Chondrocyte (in vitro differentiated cells): Measurements from ENCODE around the gene B3GAT1. TPM values are rescaled to one million over a fixed set of nuclear protein-coding genes. Genes with fewer than 3 reads are reported as not detected.

Experiments used
- DNase-seq: peaks from one replicate; pipeline ENCODE4 v3.0.0; 2021; ENCODE audit warnings: mixed read lengths, low spot score
- H3K27ac Mint-ChIP-seq: one replicate; pipeline ENCODE4 v1.8.0; 2021; ENCODE audit warnings: mild to moderate bottlenecking, moderate library complexity, mixed read lengths; ENCODE audit not compliant: unreplicated experiment
- H3K27me3 Mint-ChIP-seq: 2 replicates; pipeline ENCODE4 v1.8.0; 2021; ENCODE audit warnings: low read depth, mixed read lengths
- H3K36me3 Mint-ChIP-seq: 2 replicates; pipeline ENCODE4 v1.8.0; 2021; ENCODE audit warnings: low read depth, mixed read lengths
- H3K4me1 Mint-ChIP-seq: 2 replicates; pipeline ENCODE4 v1.8.0; 2021; ENCODE audit warnings: low read depth, mild to moderate bottlenecking, mixed read lengths
- H3K4me3 Mint-ChIP-seq: one replicate; pipeline ENCODE4 v1.8.0; 2021; ENCODE audit warnings: mild to moderate bottlenecking, moderate library complexity, mixed read lengths; ENCODE audit not compliant: unreplicated experiment
- H3K9me3 Mint-ChIP-seq: 2 replicates; pipeline ENCODE4 v1.8.0; 2021; ENCODE audit warnings: low read depth, mixed read lengths
- total RNA-seq: library from RNA; stranded (reverse); gene quantifications from 3 replicates; pipeline ENCODE4 v1.2.1, GENCODE V29; 2021
- TF ChIP-seq, protein P1 (sequence below): fragments of 200-600 bp; sonication (generic); IDR thresholded peaks from 2 replicates; pipeline ENCODE4 v1.5.0; 2021; ENCODE audit warnings: antibody characterized with exemption, mild to moderate bottlenecking, moderate library complexity

The B3GAT1 gene
- total RNA-seq, 1 donor from 2014 or later: 0.37 TPM

DNA sequence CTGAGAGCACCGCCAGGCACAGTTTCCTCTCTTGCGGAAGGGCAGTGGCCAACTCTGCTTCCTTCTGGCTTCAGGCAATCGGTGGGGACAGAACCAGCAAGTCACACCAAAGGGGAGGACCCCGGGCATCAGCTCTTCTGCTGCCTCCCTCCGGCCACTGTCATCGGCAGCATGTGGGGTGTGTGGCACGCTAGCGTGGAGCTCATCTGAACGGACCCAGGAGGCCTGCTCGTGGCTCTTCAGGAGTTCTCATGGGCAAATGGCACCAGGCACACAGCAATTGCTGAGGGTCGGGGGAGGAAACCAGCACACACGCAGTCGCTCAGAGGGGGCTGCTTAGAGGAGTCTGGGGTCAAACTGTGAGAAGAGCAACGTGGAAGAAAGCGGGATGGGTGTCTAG is 26.9 kb downstream of the B3GAT1 start:
- DNase-seq: no peak
- Mint-ChIP-seq H3K27ac (no peak overlapping the region), H3K36me3 (no peaks in the 10 kb centered on the region), H3K27me3 (peaks cover 7% of the 10 kb centered on the region), H3K4me3 (no peak overlapping the region), H3K9me3 (no peaks in the 10 kb centered on the region), H3K4me1 (no peaks in the 10 kb centered on the region)
- TF ChIP-seq, protein P1, sequence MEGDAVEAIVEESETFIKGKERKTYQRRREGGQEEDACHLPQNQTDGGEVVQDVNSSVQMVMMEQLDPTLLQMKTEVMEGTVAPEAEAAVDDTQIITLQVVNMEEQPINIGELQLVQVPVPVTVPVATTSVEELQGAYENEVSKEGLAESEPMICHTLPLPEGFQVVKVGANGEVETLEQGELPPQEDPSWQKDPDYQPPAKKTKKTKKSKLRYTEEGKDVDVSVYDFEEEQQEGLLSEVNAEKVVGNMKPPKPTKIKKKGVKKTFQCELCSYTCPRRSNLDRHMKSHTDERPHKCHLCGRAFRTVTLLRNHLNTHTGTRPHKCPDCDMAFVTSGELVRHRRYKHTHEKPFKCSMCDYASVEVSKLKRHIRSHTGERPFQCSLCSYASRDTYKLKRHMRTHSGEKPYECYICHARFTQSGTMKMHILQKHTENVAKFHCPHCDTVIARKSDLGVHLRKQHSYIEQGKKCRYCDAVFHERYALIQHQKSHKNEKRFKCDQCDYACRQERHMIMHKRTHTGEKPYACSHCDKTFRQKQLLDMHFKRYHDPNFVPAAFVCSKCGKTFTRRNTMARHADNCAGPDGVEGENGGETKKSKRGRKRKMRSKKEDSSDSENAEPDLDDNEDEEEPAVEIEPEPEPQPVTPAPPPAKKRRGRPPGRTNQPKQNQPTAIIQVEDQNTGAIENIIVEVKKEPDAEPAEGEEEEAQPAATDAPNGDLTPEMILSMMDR: no peak

DNA sequence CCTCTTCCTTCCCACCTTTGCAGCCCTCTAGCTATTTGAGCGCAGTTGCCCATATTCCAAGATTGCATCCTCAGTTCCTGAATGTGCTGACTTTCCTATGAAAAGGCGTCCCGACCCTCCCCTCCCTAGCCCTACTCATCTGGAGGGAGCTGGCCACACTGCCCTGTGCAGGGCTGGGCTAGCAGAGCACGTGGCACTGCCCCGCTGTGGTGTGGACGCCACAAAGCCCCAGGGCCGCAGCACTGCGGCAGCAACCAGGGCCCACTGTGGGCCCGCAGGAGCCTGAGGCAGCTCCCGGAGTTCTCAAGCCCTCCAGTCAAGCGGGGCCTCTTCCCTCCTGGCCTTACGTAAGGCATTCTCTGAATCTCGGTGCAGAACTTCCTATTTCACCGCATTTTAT is 27.6 kb downstream of the B3GAT1 start:
- TF ChIP-seq, protein P1: no peak
- no peaks in the 10 kb centered on the region for H3K36me3 Mint-ChIP-seq
- H3K4me1 Mint-ChIP-seq: no peaks in the 10 kb centered on the region
- H3K4me3 Mint-ChIP-seq: no peak overlapping the region
- no peaks in the 10 kb centered on the region for H3K9me3 Mint-ChIP-seq
- peaks cover 7% of the 10 kb centered on the region for H3K27me3 Mint-ChIP-seq
- no peak for DNase-seq
- H3K27ac Mint-ChIP-seq: no peak overlapping the region

DNA sequence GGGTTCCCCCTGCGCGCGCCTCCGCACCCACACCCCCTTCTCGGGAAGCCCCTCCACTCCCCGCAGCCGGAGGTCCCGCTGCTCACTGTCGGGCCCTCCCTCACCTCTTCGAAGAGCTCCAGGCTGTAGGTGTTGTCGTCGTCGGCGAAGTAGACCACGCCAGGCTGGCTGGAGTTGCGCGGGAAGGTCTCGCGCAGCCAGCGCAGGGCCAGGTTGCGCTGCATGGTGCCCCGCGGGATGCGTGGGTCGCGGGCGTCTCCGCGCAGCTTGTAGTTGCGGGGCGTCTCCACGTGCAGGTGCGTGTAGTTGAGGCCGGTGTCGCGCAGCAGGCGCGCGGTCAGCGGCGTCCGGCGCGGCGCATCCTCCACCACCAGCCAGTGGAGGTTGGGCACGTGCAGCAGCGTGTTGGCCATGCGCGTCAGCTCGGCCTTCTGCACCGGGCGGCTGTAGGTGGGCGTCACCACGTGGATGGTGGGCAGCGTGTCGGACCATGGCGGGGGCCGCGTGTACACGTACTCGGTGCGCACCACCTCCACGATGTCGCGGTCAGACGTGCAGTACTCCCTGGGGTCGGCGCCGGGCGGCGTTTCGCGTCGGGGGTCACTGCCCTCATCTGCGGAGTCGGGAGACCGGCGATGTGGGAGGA is 28.3 kb downstream of the B3GAT1 start:
- Mint-ChIP-seq H3K27me3 (peaks cover 7% of the 10 kb centered on the region), H3K27ac (no peak overlapping the region), H3K9me3 (no peaks in the 10 kb centered on the region), H3K4me1 (no peaks in the 10 kb centered on the region), H3K4me3 (no peak overlapping the region), H3K36me3 (no peaks in the 10 kb centered on the region)
- DNase-seq: no peak
- TF ChIP-seq, protein P1: no peak

DNA sequence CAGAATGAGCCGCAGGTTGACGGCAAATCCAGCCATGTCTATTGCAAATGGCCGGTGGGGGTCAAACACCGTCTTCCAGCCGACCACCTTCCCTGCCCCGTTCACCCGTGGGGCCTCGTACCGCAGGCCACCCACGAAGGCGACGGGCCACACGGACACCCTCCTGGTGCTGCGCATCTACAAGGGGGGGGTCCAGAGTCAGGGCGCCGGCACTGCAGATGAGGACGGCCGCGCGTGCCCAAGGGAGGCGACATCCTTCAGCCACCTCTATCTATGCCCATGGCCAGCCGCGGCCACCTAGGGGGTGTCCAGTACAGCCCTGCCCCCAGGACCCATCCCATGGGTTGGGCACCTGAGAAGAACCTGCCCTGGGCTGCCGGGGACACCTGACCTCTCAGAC is 29.2 kb downstream of the B3GAT1 start:
- H3K4me3 Mint-ChIP-seq: no peak overlapping the region
- H3K36me3 Mint-ChIP-seq: no peaks in the 10 kb centered on the region
- H3K27me3 Mint-ChIP-seq: peaks cover 11% of the 10 kb centered on the region
- TF ChIP-seq, protein P1: no peak
- H3K4me1 Mint-ChIP-seq: no peaks in the 10 kb centered on the region
- H3K27ac Mint-ChIP-seq: no peak overlapping the region
- no peaks in the 10 kb centered on the region for H3K9me3 Mint-ChIP-seq
- no peak for DNase-seq

DNA sequence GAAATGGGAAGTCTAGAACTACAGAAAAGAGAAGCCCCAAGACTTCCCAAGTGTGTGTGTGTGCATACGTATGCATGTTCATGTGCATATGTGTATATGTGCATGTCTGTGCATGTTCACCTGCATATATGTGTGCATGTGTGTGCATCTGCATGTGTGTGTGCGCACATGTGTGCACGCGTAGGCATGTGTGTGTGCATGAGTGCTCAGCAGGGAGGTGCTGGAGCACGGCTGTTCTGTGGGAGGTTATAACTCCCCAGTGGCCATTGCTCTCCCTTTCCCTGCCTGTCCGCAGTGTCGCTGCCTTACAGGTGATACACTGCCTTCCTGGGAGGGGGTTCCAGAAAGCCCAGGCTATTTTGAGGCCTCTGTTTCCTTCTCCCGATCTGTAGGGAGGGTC is 29.8 kb downstream of the B3GAT1 start:
- H3K9me3 Mint-ChIP-seq: no peaks in the 10 kb centered on the region
- no peak overlapping the region for H3K27ac Mint-ChIP-seq
- TF ChIP-seq, protein P1: no peak

More for the DNA sequence above, 29.8 kb downstream of the B3GAT1 start:
- Mint-ChIP-seq H3K36me3 (no peaks in the 10 kb centered on the region), H3K27me3 (peaks cover 17% of the 10 kb centered on the region), H3K4me3 (no peak overlapping the region), H3K4me1 (no peaks in the 10 kb centered on the region)
- no peak for DNase-seq
